Mesodermal cell (in vitro differentiated cells): ENCODE data around the gene NLGN1.

Source experiments
- H3K27ac ChIP-seq: 2 replicates; pipeline ENCODE4 v1.7.0; 2013; ENCODE audit warnings: mild to moderate bottlenecking, low read depth, low read length, moderate library complexity; ENCODE audit not compliant: severe bottlenecking
- H3K36me3 ChIP-seq: 2 replicates; pipeline ENCODE4 v1.7.1; 2013; ENCODE audit warnings: mild to moderate bottlenecking, low read length, moderate library complexity; ENCODE audit not compliant: control insufficient read depth, insufficient read depth
- H3K4me1 ChIP-seq: one replicate; pipeline ENCODE4 v1.7.1; 2013; ENCODE audit warnings: mild to moderate bottlenecking, low read length; ENCODE audit not compliant: insufficient read depth, control insufficient read depth, poor library complexity, severe bottlenecking
- H3K4me3 ChIP-seq: 2 replicates; pipeline ENCODE4 v1.7.0; 2013; ENCODE audit warnings: low read length, control low read depth, mild to moderate bottlenecking; ENCODE audit not compliant: insufficient read depth, poor library complexity, severe bottlenecking; ENCODE audit errors: extremely low read depth
- H3K9me3 ChIP-seq: 2 replicates; pipeline ENCODE4 v1.7.1; 2013; ENCODE audit warnings: mild to moderate bottlenecking, low read length, moderate library complexity; ENCODE audit not compliant: control insufficient read depth
- WGBS, 2 experiments: methylation state at CpG; one replicate each; pipeline ENCODE4 v1.1.5; 2013; ENCODE audit warnings: missing lambda C conversion rate in 2 of 2; ENCODE audit not compliant: insufficient coverage in 2 of 2; 5-methylcytosine and 5-hydroxymethylcytosine counted together

Gene NLGN1

GRCh38 chr3:174002543-174002942 lies 605.0 kb downstream of the NLGN1 start:
- 40% methylated on average over 1 of the region's 1 CpG; no CpG with 5 or more reads in 1 of the 2 experiments for WGBS, 2 experiments
- no peak overlapping the region for H3K27ac ChIP-seq

DNA sequence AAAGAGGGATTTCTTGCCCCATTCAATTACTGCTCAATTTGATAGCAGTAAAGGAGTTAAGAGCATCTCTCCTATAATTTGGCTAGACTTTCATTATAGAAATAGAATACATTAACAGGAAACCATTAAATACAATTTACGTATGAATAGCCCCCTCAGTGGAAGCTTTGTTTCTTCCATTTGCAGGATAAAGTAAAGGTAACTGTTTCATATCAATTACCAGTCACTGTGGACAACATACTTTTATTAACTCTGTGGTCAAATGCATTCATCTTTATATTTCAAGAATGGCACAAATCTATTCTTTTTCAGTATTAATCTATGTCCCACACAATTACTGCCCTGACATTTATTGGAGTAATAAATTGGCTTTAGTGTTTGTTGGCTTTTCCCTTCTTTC lies 613.4 kb downstream of the NLGN1 start:
- H3K9me3 ChIP-seq: no peaks in the 10 kb centered on the region
- no peaks in the 10 kb centered on the region for H3K36me3 ChIP-seq
- no CpG with 5 or more reads among the region's 1 CpG for WGBS, 2 experiments
- H3K4me1 ChIP-seq: no peaks in the 10 kb centered on the region
- no peak overlapping the region for H3K4me3 ChIP-seq
- no peak overlapping the region for H3K27ac ChIP-seq

More at GRCh38 chr3:174002543-174002942, 605.0 kb downstream of the NLGN1 start:
- no peaks in the 10 kb centered on the region for H3K4me1 ChIP-seq
- H3K4me3 ChIP-seq: no peak overlapping the region
- H3K9me3 ChIP-seq: no peaks in the 10 kb centered on the region
- no peaks in the 10 kb centered on the region for H3K36me3 ChIP-seq

DNA sequence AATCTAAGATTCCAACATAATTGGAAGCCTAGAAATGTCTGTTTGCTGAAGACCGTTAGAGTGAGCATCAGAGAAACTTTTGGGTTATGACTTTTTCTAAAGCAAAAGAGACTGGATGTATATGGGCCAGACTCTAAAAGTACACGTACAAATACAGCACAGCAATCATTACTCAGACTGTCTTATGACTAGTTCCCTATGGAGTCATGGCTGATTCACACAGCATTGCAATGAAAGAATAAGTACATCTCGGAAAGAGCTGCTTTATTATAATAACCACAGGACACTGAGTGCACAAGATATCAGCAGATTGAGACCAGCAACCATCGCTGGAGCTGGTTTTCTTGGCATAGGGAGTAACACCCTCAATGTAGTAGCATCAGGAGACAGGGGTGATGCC lies 618.6 kb downstream of the NLGN1 start:
- no peaks in the 10 kb centered on the region for H3K4me1 ChIP-seq
- 53 to 68% methylated on average over 2 to 3 of the region's 4 CpGs for WGBS, 2 experiments
- no peak overlapping the region for H3K27ac ChIP-seq
- H3K4me3 ChIP-seq: no peak overlapping the region
- H3K36me3 ChIP-seq: no peaks in the 10 kb centered on the region
- H3K9me3 ChIP-seq: no peaks in the 10 kb centered on the region

- no peaks in the 10 kb centered on the region for H3K36me3 ChIP-seq
- 86 to 100% methylated on average over 1 of the region's 2 CpGs for WGBS, 2 experiments
- no peak overlapping the region for H3K4me3 ChIP-seq
- H3K9me3 ChIP-seq: no peaks in the 10 kb centered on the region
- no peaks in the 10 kb centered on the region for H3K4me1 ChIP-seq
- no peak overlapping the region for H3K27ac ChIP-seq
These were observed 622.6 kb downstream of the NLGN1 start for GRCh38 chr3:174020156-174020555.

DNA sequence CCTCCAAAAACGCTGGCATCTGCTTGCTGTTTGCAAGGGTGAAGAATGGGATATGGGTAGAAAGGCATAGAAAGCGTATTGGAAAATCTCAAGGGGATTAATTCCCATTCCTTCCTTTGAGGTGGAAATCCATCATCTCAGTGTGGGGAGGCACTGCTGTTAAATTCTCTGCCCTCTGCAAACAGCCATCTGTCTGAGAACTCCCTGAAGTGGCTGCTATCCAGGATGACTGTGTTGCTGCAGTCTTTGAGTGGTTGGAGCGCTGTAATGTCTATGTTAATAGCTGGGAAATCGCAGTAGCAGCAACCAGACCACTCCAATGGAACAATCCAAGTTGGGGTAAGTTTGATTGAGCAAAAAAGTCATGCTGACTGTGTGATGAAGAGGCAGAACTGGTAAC lies 625.9 kb downstream of the NLGN1 start:
- Histone ChIP-seq H3K4me3 (no peak overlapping the region), H3K4me1 (no peaks in the 10 kb centered on the region), H3K9me3 (peaks cover 6% of the 10 kb centered on the region), H3K27ac (no peak overlapping the region), H3K36me3 (no peaks in the 10 kb centered on the region)
- WGBS, 2 experiments: 75 to 79% methylated on average over 3 of the region's 4 CpGs

GRCh38 chr3:174028673-174029072 lies 631.1 kb downstream of the NLGN1 start:
- H3K4me1 ChIP-seq: no peaks in the 10 kb centered on the region
- H3K36me3 ChIP-seq: no peaks in the 10 kb centered on the region
- H3K9me3 ChIP-seq: peaks cover 10% of the 10 kb centered on the region
- WGBS, 2 experiments: 94% methylated on average over 2 of the region's 2 CpGs
- H3K27ac ChIP-seq: no peak overlapping the region
- no peak overlapping the region for H3K4me3 ChIP-seq

DNA sequence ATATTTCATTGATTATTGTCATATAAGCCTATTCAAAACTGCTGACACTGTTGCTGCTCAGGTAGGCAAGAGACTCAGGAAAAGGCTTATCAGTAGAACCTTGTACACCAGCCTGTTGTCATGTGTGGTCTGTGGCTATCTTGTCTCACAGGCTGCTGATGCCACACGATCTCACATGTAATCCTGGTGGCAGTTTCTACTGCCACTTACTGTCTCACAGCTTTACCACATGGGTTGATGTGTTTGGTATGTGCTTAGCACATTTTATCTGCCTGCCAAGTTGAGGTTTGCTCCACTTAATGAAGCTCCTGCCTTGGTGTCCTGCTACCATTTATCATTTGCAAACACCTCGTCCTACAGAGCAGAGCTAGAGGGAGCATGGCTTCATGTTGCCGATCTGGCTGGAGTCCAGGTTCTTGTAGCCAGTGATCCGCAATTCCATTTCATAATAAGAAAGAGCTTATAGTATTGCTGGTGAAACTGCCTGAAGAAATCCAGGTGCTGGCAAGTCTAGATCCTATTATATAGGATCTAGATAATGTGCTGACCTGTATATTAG lies 637.9 kb downstream of the NLGN1 start:
- H3K27ac ChIP-seq: no peak overlapping the region
- H3K9me3 ChIP-seq: no peaks in the 10 kb centered on the region
- H3K4me3 ChIP-seq: no peak overlapping the region
- 93% methylated on average over 2 of the region's 4 CpGs; no CpG with 5 or more reads in 1 of the 2 experiments for WGBS, 2 experiments
- H3K36me3 ChIP-seq: no peaks in the 10 kb centered on the region
- no peaks in the 10 kb centered on the region for H3K4me1 ChIP-seq

DNA sequence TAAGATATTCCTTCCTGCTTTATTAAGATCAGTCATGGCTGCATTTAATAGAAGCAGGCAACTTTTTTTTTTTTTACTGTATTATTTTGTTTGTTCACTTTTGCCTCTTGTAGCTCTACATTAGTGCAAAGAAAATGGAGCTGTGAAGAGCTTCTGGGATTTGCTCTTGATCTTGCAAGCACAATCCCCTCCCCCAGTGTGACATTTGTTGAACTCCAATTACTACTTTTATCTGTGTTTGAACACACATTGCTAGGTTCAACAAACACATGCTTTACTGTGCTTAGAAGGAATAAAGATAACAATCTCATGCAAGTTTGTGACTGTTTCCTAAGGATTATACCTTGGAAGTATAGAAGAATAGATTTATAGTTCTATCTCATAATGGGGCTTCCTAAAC lies 648.8 kb downstream of the NLGN1 start:
- Histone ChIP-seq H3K9me3 (peaks cover 7% of the 10 kb centered on the region), H3K27ac (no peak overlapping the region), H3K36me3 (no peaks in the 10 kb centered on the region), H3K4me1 (no peaks in the 10 kb centered on the region), H3K4me3 (no peak overlapping the region)

DNA sequence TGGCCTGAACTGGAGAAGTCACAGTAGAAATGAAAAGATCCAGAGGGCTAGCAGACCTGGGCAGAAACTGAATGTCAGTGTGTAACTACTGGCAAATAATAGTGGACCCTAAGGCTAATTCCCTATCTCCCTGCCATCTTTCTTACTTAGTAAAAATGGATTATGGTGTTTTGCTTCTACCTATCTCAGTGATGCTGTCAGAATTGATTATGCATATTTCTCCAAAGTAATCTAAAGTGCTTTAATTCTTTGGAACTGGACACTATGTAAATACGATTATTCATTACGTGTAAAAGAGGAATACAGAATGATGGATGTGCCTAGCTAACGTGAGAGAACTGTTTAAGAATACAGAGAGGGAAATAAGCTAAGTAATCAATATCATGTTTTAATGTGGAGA lies 651.9 kb downstream of the NLGN1 start:
- H3K36me3 ChIP-seq: no peaks in the 10 kb centered on the region
- no peaks in the 10 kb centered on the region for H3K4me1 ChIP-seq
- 91 to 97% methylated on average over 3 of the region's 3 CpGs for WGBS, 2 experiments

DNA sequence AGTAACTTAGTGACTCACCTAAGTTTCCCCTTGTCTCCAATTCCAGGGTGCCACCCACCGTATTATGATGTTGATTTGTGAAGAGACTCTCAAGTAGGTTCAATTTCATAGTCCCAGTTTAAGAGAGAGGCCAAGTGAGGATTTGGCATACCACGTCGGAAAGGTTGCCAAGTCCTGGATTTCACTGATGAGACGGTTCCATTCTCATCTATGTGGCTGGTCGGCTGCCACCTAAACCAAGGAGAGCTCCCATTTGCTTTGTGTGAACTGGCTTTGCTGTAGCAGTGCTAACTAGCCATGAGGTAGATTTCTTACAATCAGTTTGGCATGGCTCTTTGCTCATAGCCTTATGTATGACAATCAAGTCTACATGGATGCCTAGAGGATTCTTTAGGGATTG lies 653.6 kb downstream of the NLGN1 start:
- Histone ChIP-seq H3K9me3 (no peaks in the 10 kb centered on the region), H3K4me3 (no peak overlapping the region)
- 85 to 97% methylated on average over 4 to 5 of the region's 5 CpGs for WGBS, 2 experiments

More for the DNA sequence above, 651.9 kb downstream of the NLGN1 start:
- Histone ChIP-seq H3K27ac (no peak overlapping the region), H3K4me3 (no peak overlapping the region), H3K9me3 (peaks cover 7% of the 10 kb centered on the region)

DNA sequence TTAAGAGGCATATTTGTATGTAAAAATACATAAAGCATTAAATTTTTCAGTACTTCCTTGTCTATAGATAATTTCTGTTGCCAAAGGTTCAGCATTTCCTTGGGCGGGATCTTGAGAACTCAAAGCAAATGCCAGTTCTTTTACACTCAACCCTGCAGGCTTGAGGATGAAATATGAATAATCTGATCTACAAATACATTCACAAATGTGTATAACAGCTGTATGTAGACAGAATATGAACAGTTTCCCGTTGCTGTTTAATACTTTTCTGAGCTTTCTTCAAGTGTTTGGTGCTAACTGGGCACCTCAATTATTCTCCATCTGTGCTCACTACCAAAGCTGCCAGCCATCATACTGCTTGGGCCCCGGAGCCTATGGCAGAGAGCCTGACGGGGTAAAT lies 661.3 kb downstream of the NLGN1 start:
- 83% methylated on average over 1 of the region's 4 CpGs; no CpG with 5 or more reads in 1 of the 2 experiments for WGBS, 2 experiments
- Histone ChIP-seq H3K36me3 (no peaks in the 10 kb centered on the region), H3K9me3 (no peaks in the 10 kb centered on the region), H3K4me1 (no peaks in the 10 kb centered on the region), H3K27ac (no peak overlapping the region), H3K4me3 (no peak overlapping the region)

More for the DNA sequence above, 653.6 kb downstream of the NLGN1 start:
- Histone ChIP-seq H3K4me1 (no peaks in the 10 kb centered on the region), H3K36me3 (no peaks in the 10 kb centered on the region), H3K27ac (no peak overlapping the region)
